Amniotic stem cell (primary cell): ENCODE results near the gene STRN3.

Experiments
- DNase-seq: peaks from one replicate; lab custom pipeline; 2025; lab: John Stamatoyannopoulos, UW

STRN3 gene

GRCh38 chr14:30873308-30874119, 152.7 kb downstream of the STRN3 start:
- DNase-seq: no peak

- no peak for DNase-seq
These were observed 153.6 kb downstream of the STRN3 start for GRCh38 chr14:30872602-30873001.

- DNase-seq: no peak
These were observed 156.5 kb downstream of the STRN3 start for GRCh38 chr14:30869551-30870155.

GRCh38 chr14:30868736-30869135, 157.4 kb downstream of the STRN3 start:
- DNase-seq: no peak

GRCh38 chr14:30864934-30865333, 161.2 kb downstream of the STRN3 start:
- DNase-seq: no peak

GRCh38 chr14:30861200-30861599, 165.0 kb downstream of the STRN3 start:
- DNase-seq: no peak

GRCh38 chr14:30855345-30856037, 170.7 kb downstream of the STRN3 start:
- no peak for DNase-seq

GRCh38 chr14:30854492-30854891, 171.7 kb downstream of the STRN3 start:
- no peak for DNase-seq

- no peak for DNase-seq
These were observed 172.2 kb downstream of the STRN3 start for GRCh38 chr14:30853946-30854345.

- no peak for DNase-seq
These were observed 176.2 kb downstream of the STRN3 start for GRCh38 chr14:30849983-30850382.

- DNase-seq: no peak
These were observed 176.8 kb downstream of the STRN3 start for GRCh38 chr14:30849354-30849753.

- DNase-seq: no peak
These were observed 177.5 kb downstream of the STRN3 start for GRCh38 chr14:30848449-30849240.
